H9 (cell line): Measurements from ENCODE around the gene KLHL13. TPM values are rescaled to one million over a fixed set of nuclear protein-coding genes. Genes with fewer than 3 reads are reported as not detected.

Experiments used
- DNase-seq: peaks from one replicate; pipeline ENCODE4 v3.0.0-alpha.2; 2017
- H2AFZ ChIP-seq: one replicate; pipeline ENCODE4 v1.6.1; 2013; ENCODE audit warnings: mild to moderate bottlenecking, low read length, control low read depth, moderate library complexity
- H2AK5ac ChIP-seq: 2 replicates; pipeline ENCODE4 v1.6.1; 2013; ENCODE audit warnings: low read length, control low read depth, mixed read lengths; ENCODE audit not compliant: insufficient read length
- H2BK120ac ChIP-seq: one replicate; pipeline ENCODE4 v1.6.1; 2013; ENCODE audit warnings: low read depth, mild to moderate bottlenecking, low read length, control low read depth, inconsistent platforms; ENCODE audit not compliant: poor library complexity, severe bottlenecking
- H2BK12ac ChIP-seq: 2 replicates; pipeline ENCODE4 v1.6.1; 2013; ENCODE audit warnings: low read length, control low read depth, mixed read lengths, low read depth; ENCODE audit not compliant: insufficient read length
- H2BK15ac ChIP-seq: 2 replicates; pipeline ENCODE4 v1.6.1; 2013; ENCODE audit warnings: low read depth, low read length, control low read depth
- H2BK20ac ChIP-seq: one replicate; pipeline ENCODE4 v1.6.1; 2013; ENCODE audit warnings: low read depth, mild to moderate bottlenecking, low read length, control low read depth, inconsistent platforms; ENCODE audit not compliant: poor library complexity, severe bottlenecking
- H2BK5ac ChIP-seq: 2 replicates; pipeline ENCODE4 v1.6.1; 2013; ENCODE audit warnings: low read length, control low read depth, mixed read lengths; ENCODE audit not compliant: insufficient read length
- H3K14ac ChIP-seq: 2 replicates; pipeline ENCODE4 v1.6.1; 2013; ENCODE audit warnings: low read length, control low read depth; ENCODE audit not compliant: insufficient read depth
- H3K18ac ChIP-seq: 2 replicates; pipeline ENCODE4 v1.6.1; 2013; ENCODE audit warnings: low read depth, mild to moderate bottlenecking, mixed read lengths, low read length, control low read depth; ENCODE audit not compliant: insufficient read length
- H3K23ac ChIP-seq: 2 replicates; pipeline ENCODE4 v1.6.1; 2013; ENCODE audit warnings: low read length, control low read depth, mixed read lengths, low read depth; ENCODE audit not compliant: insufficient read length
- H3K23me2 ChIP-seq: 2 replicates; pipeline ENCODE4 v1.6.1; 2013; ENCODE audit warnings: low read depth, mild to moderate bottlenecking, mixed read lengths, low read length, control low read depth; ENCODE audit not compliant: insufficient read length, poor library complexity, severe bottlenecking
- H3K27ac ChIP-seq: 2 replicates; pipeline ENCODE4 v1.5.1; 2013; ENCODE audit warnings: low read length, control low read depth, mixed read lengths, low read depth; ENCODE audit not compliant: insufficient read length
- H3K27me3 ChIP-seq: 2 replicates; pipeline ENCODE4 v1.6.1; 2013; ENCODE audit warnings: low read length, control low read depth, inconsistent platforms; ENCODE audit not compliant: insufficient read depth
- H3K4ac ChIP-seq: 2 replicates; pipeline ENCODE4 v1.6.1; 2013; ENCODE audit warnings: low read depth, mild to moderate bottlenecking, control low read depth, inconsistent platforms, low read length, moderate library complexity
- H3K4me1 ChIP-seq: 2 replicates; pipeline ENCODE4 v1.6.1; 2013; ENCODE audit warnings: low read length, control low read depth, inconsistent platforms; ENCODE audit not compliant: insufficient read depth
- H3K4me2 ChIP-seq: 2 replicates; pipeline ENCODE4 v1.6.1; 2013; ENCODE audit warnings: low read length, control low read depth, mixed read lengths; ENCODE audit not compliant: insufficient read length, insufficient read depth
- H3K56ac ChIP-seq: 2 replicates; pipeline ENCODE4 v1.6.1; 2013; ENCODE audit warnings: low read depth, mild to moderate bottlenecking, mixed read lengths, low read length, control low read depth; ENCODE audit not compliant: insufficient read length
- H3K79me1 ChIP-seq: 2 replicates; pipeline ENCODE4 v1.6.1; 2013; ENCODE audit warnings: low read depth, mild to moderate bottlenecking, moderate library complexity, low read length, control low read depth, inconsistent platforms; ENCODE audit not compliant: insufficient read depth, poor library complexity, severe bottlenecking
- H3K79me2 ChIP-seq: 2 replicates; pipeline ENCODE4 v1.6.1; 2013; ENCODE audit warnings: low read length, control low read depth, inconsistent platforms; ENCODE audit not compliant: insufficient read depth
- H3K9ac ChIP-seq: 2 replicates; pipeline ENCODE4 v1.6.1; 2013; ENCODE audit warnings: low read length, control low read depth, mixed read lengths; ENCODE audit not compliant: insufficient read length; ENCODE audit errors: extremely low read depth
- H3K9me3 ChIP-seq: one replicate; pipeline ENCODE4 v1.6.1; 2013; ENCODE audit warnings: low read depth, low read length, inconsistent platforms; ENCODE audit not compliant: control insufficient read depth
- H3T11ph ChIP-seq: one replicate; pipeline ENCODE4 v1.6.1; 2013; ENCODE audit warnings: mild to moderate bottlenecking, low read length, control low read depth, inconsistent platforms
- H4K20me1 ChIP-seq: one replicate; pipeline ENCODE4 v1.6.1; 2013; ENCODE audit not compliant: control insufficient read depth, insufficient read length, insufficient read depth
- H4K5ac ChIP-seq: 2 replicates; pipeline ENCODE4 v1.6.1; 2013; ENCODE audit warnings: low read depth, mild to moderate bottlenecking, mixed read lengths, low read length, control low read depth; ENCODE audit not compliant: insufficient read length
- H4K8ac ChIP-seq: replicated peaks from 2 replicates; pipeline ENCODE4 v1.6.1; 2013; ENCODE audit warnings: low read length, control low read depth, mixed read lengths, low read depth; ENCODE audit not compliant: insufficient read length
- H4K91ac ChIP-seq: 2 replicates; pipeline ENCODE4 v1.6.1; 2013; ENCODE audit warnings: low read depth, mild to moderate bottlenecking, moderate library complexity, mixed read lengths, low read length, control low read depth; ENCODE audit not compliant: insufficient read length
- H3K27ac Mint-ChIP-seq, 3 experiments: 2 replicates in 2 of 3; 3 replicates in 1 of 3; pipeline ENCODE4 v1.8.0; 2020 to 2021; ENCODE audit warnings: mixed read lengths in 3 of 3, mild to moderate bottlenecking in 1 of 3, moderate library complexity in 1 of 3
- H3K27me3 Mint-ChIP-seq: 2 replicates; pipeline ENCODE4 v1.8.0; 2021; ENCODE audit warnings: low read depth, mild to moderate bottlenecking, moderate library complexity, mixed read lengths
- H3K36me3 Mint-ChIP-seq, 3 experiments: 2 replicates in 2 of 3; 3 replicates in 1 of 3; pipeline ENCODE4 v1.8.0; 2020 to 2021; ENCODE audit warnings: low read depth in 3 of 3, mixed read lengths in 3 of 3; ENCODE audit not compliant: insufficient read depth in 1 of 3
- H3K4me1 Mint-ChIP-seq, 2 experiments: 2 replicates each; pipeline ENCODE4 v1.8.0; 2020; ENCODE audit warnings: mixed read lengths in 2 of 2
- H3K4me3 Mint-ChIP-seq, 2 experiments: 2 replicates in 1 of 2; 3 replicates in 1 of 2; pipeline ENCODE4 v1.8.0; 2020 to 2021; ENCODE audit warnings: mild to moderate bottlenecking in 2 of 2, mixed read lengths in 2 of 2, moderate library complexity in 1 of 2
- H3K9me3 Mint-ChIP-seq, 2 experiments: 2 replicates in 1 of 2; 3 replicates in 1 of 2; pipeline ENCODE4 v1.8.0; 2020; ENCODE audit warnings: mild to moderate bottlenecking in 2 of 2, mixed read lengths in 2 of 2, moderate library complexity in 1 of 2
- CTCF ChIP-seq: fragments of 200-600 bp; sonication (generic); conservative IDR thresholded peaks from 3 replicates; pipeline ENCODE4 v1.8.0; 2021; ENCODE audit warnings: antibody characterized with exemption, mild to moderate bottlenecking
- WGBS: extraction: QIAGEN DNeasy Blood & Tissue Kit; methylation state at CpG from one replicate; pipeline ENCODE4 v1.1.7; 2013; ENCODE audit warnings: missing lambda C conversion rate, low lambda C conversion rate, mixed read lengths; ENCODE audit not compliant: insufficient read length; ENCODE audit errors: extremely low coverage; 5-methylcytosine and 5-hydroxymethylcytosine counted together
- total RNA-seq: library from RNA; stranded (reverse); gene quantifications from 2 replicates; pipeline ENCODE4 v1.2.1, GENCODE V29; 2021

Gene KLHL13
- total RNA-seq, 1 experiment from 2014 or later, result 4.1 TPM

- Histone ChIP-seq H2AK5ac (no peak overlapping the region), H3K56ac (no peak overlapping the region), H2BK15ac (no peak overlapping the region), H2AFZ (no peak overlapping the region), H3K27me3 (no peaks in the 10 kb centered on the region), H3K9ac (no peak overlapping the region), H3K79me2 (no peaks in the 10 kb centered on the region), H4K91ac (no peak overlapping the region), H3K23me2 (no peaks in the 10 kb centered on the region), H3K18ac (no peak overlapping the region), H3T11ph (no peak overlapping the region), H3K4me1 (no peaks in the 10 kb centered on the region), H2BK5ac (no peak overlapping the region), H3K79me1 (no peaks in the 10 kb centered on the region), H4K20me1 (no peaks in the 10 kb centered on the region), H3K9me3 (peaks cover 3% of the 10 kb centered on the region), H2BK120ac (no peak overlapping the region), H3K14ac (no peak overlapping the region), H4K8ac (no peak overlapping the region), H2BK12ac (no peak overlapping the region), H3K4ac (no peak overlapping the region), H3K23ac (no peak overlapping the region), H3K4me2 (no peak overlapping the region), H3K27ac (no peak overlapping the region), H2BK20ac (no peak overlapping the region), H4K5ac (no peak overlapping the region)
- no peak for TF ChIP-seq CTCF
- DNase-seq, result no peak
- Mint-ChIP-seq H3K4me1 (peaks cover 14 to 17% of the 10 kb centered on the region in 2 experiments), H3K9me3 (peaks cover 0 to 27% of the 10 kb centered on the region in 2 experiments; a peak in 2 of 5 replicates), H3K27me3 (no peaks in the 10 kb centered on the region), H3K27ac (no peak overlapping the region), H3K36me3 (no peaks in the 10 kb centered on the region), H3K4me3 (0 out of 5 replicates have a peak overlapping the region, but pooled peaks of 1 of the 2 experiments have one; percentile 24)
- WGBS, result no CpG with 5 or more reads among the region's 4 CpGs
These were observed 143.4 kb downstream of the KLHL13 start for GRCh38 chrX:117973110-117973807.
